Lower leg skin (tissue), 3 donors: Measurements from ENCODE around the gene BABAM1.

Source experiments
- CTCF ChIP-seq, 3 donors: fragments of 450-650 bp; IDR thresholded peaks; one replicate each; pipeline ENCODE4 v1.5.1; 2016; ENCODE audit warnings: antibody characterized with exemption in 3 of 3, mild to moderate bottlenecking in 3 of 3, moderate library complexity in 2 of 3
- POLR2A ChIP-seq, 2 donors: fragments of 450-650 bp; IDR thresholded peaks; one replicate each; pipeline ENCODE4 v1.6.1; 2016 to 2017; ENCODE audit warnings: antibody characterized with exemption in 2 of 2, mild to moderate bottlenecking in 1 of 2, moderate library complexity in 1 of 2

- TF ChIP-seq CTCF (IDR thresholded peaks at IDR 0.05) (no peak), POLR2A (IDR thresholded peaks at IDR 0.05) (no peak)
These were observed 35.3 kb downstream of the BABAM1 start for GRCh38 chr19:17302391-17303166.
